Heart right ventricle (tissue), 16 donors: Measurements from ENCODE around the gene PEAR1. TPM values are rescaled to one million over a fixed set of nuclear protein-coding genes. Genes with fewer than 3 reads are reported as not detected.
A peak's percentile ranks its signal among the peaks of the same experiment; 100 is the strongest.

Source experiments
- ATAC-seq, 8 donors: fragments of 200-7000 bp; cut with Tn5 transposase; one replicate each; pipeline ENCODE4 v1.9.1; 2020; ENCODE audit warnings: mild to moderate bottlenecking in 8 of 8, moderate library complexity in 8 of 8, moderate number of reproducible peaks in 1 of 8
- DNase-seq, 2 donors: peaks; one replicate each; pipeline ENCODE4 v3.0.0-alpha.2; 2020
- H3K27ac ChIP-seq, 10 donors: fragments of 200-600 bp; sonication (generic) in 2 of 10; one replicate each; pipeline versions ENCODE4 v1.5.0 to v1.8.0; 2020 to 2022; ENCODE audit warnings: mild to moderate bottlenecking in 3 of 10
- H3K27me3 ChIP-seq, 7 donors: fragments of 200-600 bp; one replicate each; pipeline ENCODE4 v1.8.0; 2021 to 2022; ENCODE audit warnings: mild to moderate bottlenecking in 2 of 7
- H3K36me3 ChIP-seq, 9 donors: fragments of 200-600 bp; sonication (generic) in 1 of 9; one replicate each; pipeline versions ENCODE4 v1.5.0 to v1.8.0; 2020 to 2022; ENCODE audit warnings: mild to moderate bottlenecking in 2 of 9
- H3K4me1 ChIP-seq, 9 donors: fragments of 200-600 bp; sonication (generic) in 1 of 9; one replicate each; pipeline versions ENCODE4 v1.5.0 to v1.8.0; 2020 to 2022; ENCODE audit warnings: mild to moderate bottlenecking in 4 of 9
- H3K4me3 ChIP-seq, 10 donors: fragments of 200-600 bp; sonication (generic) in 2 of 10; one replicate each; pipeline versions ENCODE4 v1.5.0 to v1.8.0; 2020 to 2022; ENCODE audit warnings: mild to moderate bottlenecking in 7 of 10, moderate library complexity in 2 of 10
- H3K9me3 ChIP-seq, 11 donors: fragments of 200-600 bp in 10 of 11; sonication (generic) in 2 of 11; one replicate each; pipeline versions ENCODE4 v1.5.0 to v1.8.0; 2013 to 2022; ENCODE audit warnings: mild to moderate bottlenecking in 2 of 11, control low read depth in 1 of 11, moderate library complexity in 1 of 11
- CTCF ChIP-seq, 9 donors: fragments of 200-600 bp; sonication (generic) in 2 of 9; IDR thresholded peaks; one replicate each; pipeline versions ENCODE4 v1.5.0 to v1.8.0; 2021 to 2022; ENCODE audit warnings: antibody characterized with exemption in 9 of 9, mild to moderate bottlenecking in 5 of 9, moderate library complexity in 1 of 9
- WGBS, 2 donors: extraction: QIAGEN DNeasy Blood & Tissue Kit; methylation state at CpG; one replicate each; pipeline ENCODE4 v1.1.7; 2013; ENCODE audit warnings: inconsistent platforms in 1 of 2; 5-methylcytosine and 5-hydroxymethylcytosine counted together
- intact Hi-C, 10 donors: fragments of 100-400 bp; cut with DNase I; formaldehyde crosslinking; loops; one replicate each; pipeline versions ENCODE4 v1.11.1 to v1.14.2; 2022
- polyA plus RNA-seq, 2 donors: library from polyadenylated mRNA; stranded (reverse); fragments of 200-250 nt; gene quantifications; one replicate each; pipeline ENCODE4 v1.2.3, GENCODE V29; 2013
- total RNA-seq, 10 donors: library from RNA; stranded (reverse); fragmentation: NEBNext Ultra II Directional in 3 of 10; extraction: Animal tissue kit (Norgen Biotek cat#: 25700) in 3 of 10; gene quantifications; one replicate each; pipeline versions ENCODE4 v1.2.1 to v1.2.4, GENCODE V29; 2021 to 2023
- donor health status: Arrhythmogenic right ventricular cardiomyopathy.
- donor health status: ischemic (EF 13 %, LVEDD 7.1; RV severe dilation, severe dysfunction).
- donor health status: healthy with polysubstance abuse.
- donor health status: DM: no; HTN: yes; CAD: no.
- donor health status: DM: no; HTN: no; CAD: no.
- donor health status: ischemic (EF 25% LVEDD 6.9; RV normal size, moderate dysfunction).
- donor health status: ischemic (EF 25% LVEDD 5.7; RV mildly dilated, moderate dysfunction).
- donor health status: healthy.
- donor health status: DM: yes; HTN: yes; CAD: no.
- donor health status: Ischemic cardiomyopathy.
- donor health status: ischemic (EF 35%, LVEDD 5.7; RV mildly dilated, moderate dysfunction).
- donor health status: nonischemic (EF 11% LVEDD 7.7; RV severe dilation, severe dysfunction).
- donor health status: DM: yes; HTN: yes; CAD: no.
- donor health status: PGD.
- donor health status: ischemic (EF 29% LVEDD 5.4; RV normal size, mild dysfunction).
- donor health status: nonischemic (EF 23%, LVEDD 6.1; RV moderate dilation, normal function).

The PEAR1 gene
- total and polyA plus RNA-seq, 12 donors = 3.8 to 13.7 (median 7.1) TPM

- no peak overlapping the region for H3K27ac ChIP-seq
- H3K27me3 ChIP-seq = peaks cover 8 to 60% (median 44%) of the 10 kb centered on the region in 7 donors
- intact Hi-C loops = loop anchor here in 6 of 10 donors (5.0 to 10.0 kb wide), 5 partner anchors 40 to 163 kb away; partner anchors contain the start of genes ISG20L2 (in 2 of the 6), METTL25B (in 2 of the 6) and SH2D2A (in 1 of the 6)
- 69 to 81% methylated on average over 3 of the region's 3 CpGs for WGBS, 2 donors
- no peak for DNase-seq
- H3K9me3 ChIP-seq = no peaks in the 10 kb centered on the region
- H3K36me3 ChIP-seq = no peaks in the 10 kb centered on the region
- ATAC-seq = no peak
- peaks cover 3 to 41% (median 33%) of the 10 kb centered on the region in 9 donors for H3K4me1 ChIP-seq
- H3K4me3 ChIP-seq = no peak overlapping the region
- no peak for TF ChIP-seq CTCF (IDR thresholded peaks at IDR 0.05)
Observed at GRCh38 chr1:156857532-156857931, 36.0 kb upstream of the PEAR1 start.

- no peaks in the 10 kb centered on the region for H3K9me3 ChIP-seq
- H3K4me1 ChIP-seq = peaks cover 3 to 36% (median 33%) of the 10 kb centered on the region in 9 donors
- H3K36me3 ChIP-seq = no peaks in the 10 kb centered on the region
- peak; percentile 25 to 56 for DNase-seq
- H3K4me3 ChIP-seq = peak overlapping the region; percentile 6 to 51 (median 42)
- ATAC-seq = peak in 5 of 8 donors; percentile 2 to 68 (median 57)
- 7 to 9% methylated on average over 5 of the region's 5 CpGs for WGBS, 2 donors
- TF ChIP-seq CTCF (IDR thresholded peaks at IDR 0.05) = no peak
- intact Hi-C loops = loop anchor here in 6 of 10 donors (5.0 to 10.0 kb wide), 5 partner anchors 41 to 164 kb away; partner anchors contain the start of genes ISG20L2 (in 2 of the 6), METTL25B (in 2 of the 6) and SH2D2A (in 1 of the 6)
- peaks cover 8 to 68% (median 53%) of the 10 kb centered on the region in 7 donors for H3K27me3 ChIP-seq
- peak overlapping the region in 2 of 10 donors; percentile 37 to 43 for H3K27ac ChIP-seq
Observed at GRCh38 chr1:156858555-156858956, 35.0 kb upstream of the PEAR1 start.

- DNase-seq = peak; percentile 16 to 40
- H3K27me3 ChIP-seq = peaks cover 8 to 73% (median 54%) of the 10 kb centered on the region in 7 donors
- peaks cover 3 to 36% (median 33%) of the 10 kb centered on the region in 9 donors for H3K4me1 ChIP-seq
- no peak for TF ChIP-seq CTCF (IDR thresholded peaks at IDR 0.05)
- H3K9me3 ChIP-seq = no peaks in the 10 kb centered on the region
- peak; percentile 12 to 49 (median 28) for ATAC-seq
- H3K27ac ChIP-seq = peak within 1 kb of the TSS in 2 of 10 donors; percentile 37 to 43
- H3K36me3 ChIP-seq = no peaks in the 10 kb centered on the region
- H3K4me3 ChIP-seq = peak within 1 kb of the TSS; percentile 6 to 51 (median 42)
- 0 to 4% methylated on average over 36 to 39 of the region's 39 CpGs for whole genome bisulfite sequencing, 2 donors
- intact Hi-C loops = loop anchor here in 6 of 10 donors (5.0 to 10.0 kb wide), 5 partner anchors 42 to 164 kb away; partner anchors contain the start of genes ISG20L2 (in 2 of the 6), METTL25B (in 2 of the 6) and SH2D2A (in 1 of the 6)
Observed at GRCh38 chr1:156858959-156859522, 34.5 kb upstream of the PEAR1 start, which contains the start of gene INSRR. TSS of gene INSRR (minus strand) at chr1:156859117. CDS start at chr1:156858621, 496 bp downstream.

- no peak for TF ChIP-seq CTCF (IDR thresholded peaks at IDR 0.05)
- peak overlapping the region in 1 of 10 donors; percentile 34 for H3K27ac ChIP-seq
- peak; percentile 32 to 64 (median 52) for ATAC-seq
- DNase-seq = peak in 1 of 2 donors; percentile 18
- no peaks in the 10 kb centered on the region for H3K9me3 ChIP-seq
- intact Hi-C loops = loop anchor here in 9 of 10 donors (1.0 to 10.0 kb wide), 9 partner anchors 20 to 175 kb away; partner anchors contain the start of genes ISG20L2 (in 2 of the 9), METTL25B (in 2 of the 9) and SH2D2A (in 1 of the 9)
- peaks cover 8 to 77% (median 55%) of the 10 kb centered on the region in 7 donors for H3K27me3 ChIP-seq
- peaks cover 3 to 36% (median 33%) of the 10 kb centered on the region in 9 donors for H3K4me1 ChIP-seq
- H3K36me3 ChIP-seq = no peaks in the 10 kb centered on the region
- peak overlapping the region in 9 of 10 donors; percentile 6 to 51 (median 43) for H3K4me3 ChIP-seq
- 1% methylated on average over 33 of the region's 33 CpGs for WGBS, 2 donors
Observed at GRCh38 chr1:156859523-156860112, 33.9 kb upstream of the PEAR1 start.
